HG03460 (cell line): ENCODE measurements around the gene FHIT.

ENCODE experiments used
- ATAC-seq: cut with Tn5 transposase; IDR thresholded peaks from one replicate; pipeline ENCODE4 v1.9.1; 2021; ENCODE audit not compliant: unreplicated experiment

Gene FHIT

GRCh38 chr3:59727902-59728586, 1523.2 kb downstream of the FHIT start:
- no peak for ATAC-seq

- ATAC-seq = no peak
Measured at GRCh38 chr3:59726279-59726678, 1525.0 kb downstream of the FHIT start.

- no peak for ATAC-seq
Measured at GRCh38 chr3:59717679-59718205, 1533.5 kb downstream of the FHIT start.

- ATAC-seq = no peak
Measured at GRCh38 chr3:59714066-59714465, 1537.2 kb downstream of the FHIT start.

GRCh38 chr3:59710554-59710953, 1540.7 kb downstream of the FHIT start:
- ATAC-seq = no peak

GRCh38 chr3:59709702-59710553, 1541.3 kb downstream of the FHIT start:
- ATAC-seq = no peak

- no peak for ATAC-seq
Measured at GRCh38 chr3:59708202-59708601, 1543.0 kb downstream of the FHIT start.

GRCh38 chr3:59704292-59704691, 1547.0 kb downstream of the FHIT start:
- no peak for ATAC-seq

GRCh38 chr3:59699648-59700320, 1551.5 kb downstream of the FHIT start:
- no peak for ATAC-seq
